ENCODE measurements around the gene SLC22A17.

The SLC22A17 gene

DNA sequence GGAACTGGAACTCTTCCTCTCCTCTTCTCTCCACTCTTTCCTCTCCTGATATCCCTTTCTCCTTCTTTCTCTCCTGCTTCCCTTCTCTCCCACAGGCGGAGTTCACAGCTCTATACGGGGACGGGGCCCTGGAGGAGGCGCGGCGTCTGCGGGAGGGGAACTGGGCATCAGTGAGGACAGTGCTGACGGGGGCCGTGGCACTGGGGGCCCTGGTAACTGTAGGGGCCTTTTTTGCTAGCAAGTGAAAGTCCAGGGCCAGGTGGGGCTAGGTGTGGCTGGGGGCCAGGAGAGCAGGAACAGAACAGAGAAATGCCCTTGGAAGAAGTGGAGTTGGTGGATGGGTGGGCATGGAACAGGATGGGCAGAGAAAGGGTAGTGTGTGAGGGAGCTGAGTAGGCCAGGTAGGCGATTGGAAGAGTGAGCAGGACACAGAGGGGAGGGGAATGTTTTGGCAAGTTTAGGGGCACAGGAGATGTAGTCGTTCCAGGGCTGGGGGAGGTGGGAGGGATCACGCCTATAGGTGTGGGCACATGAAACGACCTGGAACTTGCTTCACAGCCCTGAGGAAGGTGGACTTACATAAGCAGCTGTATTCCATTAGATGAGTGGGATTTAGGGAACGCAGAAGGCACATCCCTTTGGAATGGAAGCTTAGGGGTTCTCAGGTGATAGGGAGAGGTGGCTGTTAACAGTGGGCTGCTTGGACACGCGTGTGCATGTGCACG, 43.8 kb downstream of the SLC22A17 start:
- no peak for DNase-seq (ENCODE audit: low read depth, low spot score)

DNA sequence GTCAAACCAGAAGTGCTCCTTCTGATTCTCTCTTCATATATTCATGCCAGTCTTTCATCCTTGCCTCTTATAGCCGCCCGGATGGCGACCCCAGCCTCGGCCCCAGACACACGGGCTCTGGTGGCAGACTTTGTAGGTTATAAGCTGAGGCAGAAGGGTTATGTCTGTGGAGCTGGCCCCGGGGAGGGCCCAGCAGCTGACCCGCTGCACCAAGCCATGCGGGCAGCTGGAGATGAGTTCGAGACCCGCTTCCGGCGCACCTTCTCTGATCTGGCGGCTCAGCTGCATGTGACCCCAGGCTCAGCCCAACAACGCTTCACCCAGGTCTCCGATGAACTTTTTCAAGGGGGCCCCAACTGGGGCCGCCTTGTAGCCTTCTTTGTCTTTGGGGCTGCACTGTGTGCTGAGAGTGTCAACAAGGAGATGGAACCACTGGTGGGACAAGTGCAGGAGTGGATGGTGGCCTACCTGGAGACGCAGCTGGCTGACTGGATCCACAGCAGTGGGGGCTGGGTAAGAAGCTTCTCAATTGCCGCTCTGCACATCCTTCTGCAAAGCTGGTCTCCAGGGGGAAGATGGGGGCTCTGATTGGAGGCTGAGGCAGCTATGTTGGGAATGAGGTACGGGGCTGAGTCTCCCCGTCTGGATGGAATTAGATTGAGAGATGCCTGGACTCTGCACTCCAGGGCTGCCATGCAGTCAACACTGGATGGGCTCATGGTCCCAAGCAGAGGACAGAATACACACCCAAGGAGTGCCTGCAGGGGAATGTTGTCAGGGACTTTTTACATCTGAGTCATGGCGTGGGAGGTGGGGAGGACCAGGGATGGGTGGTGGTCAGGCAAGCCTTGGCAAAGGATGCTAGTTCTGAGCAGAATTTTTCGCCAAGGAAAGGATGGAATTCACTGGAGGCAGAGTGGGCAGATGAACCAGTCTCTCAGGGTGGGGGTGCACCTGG, 44.7 kb downstream of the SLC22A17 start:
- no peak for DNase-seq (ENCODE audit: low read depth, low spot score)

DNA sequence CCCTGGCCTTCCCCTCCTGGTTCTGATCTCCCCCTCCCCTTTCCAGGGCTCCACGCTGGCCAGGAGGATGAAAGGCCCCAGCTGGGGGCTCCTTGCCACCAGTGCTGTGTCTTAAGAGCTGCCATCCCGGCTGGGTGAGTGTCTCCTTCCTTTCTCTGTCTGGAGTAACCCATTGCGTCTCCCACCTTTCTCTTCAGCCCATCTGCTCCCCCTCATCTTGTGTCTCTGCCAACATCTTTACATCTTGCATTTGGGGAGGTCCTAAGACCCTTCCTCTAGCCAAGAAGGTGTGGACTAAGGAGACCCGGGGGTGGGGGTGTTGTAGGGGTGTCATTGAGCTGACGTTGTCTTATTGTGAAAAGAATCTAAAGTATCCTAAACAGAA, 45.5 kb downstream of the SLC22A17 start:
- DNase-seq (ENCODE audit: low read depth, low spot score) = no peak

DNA sequence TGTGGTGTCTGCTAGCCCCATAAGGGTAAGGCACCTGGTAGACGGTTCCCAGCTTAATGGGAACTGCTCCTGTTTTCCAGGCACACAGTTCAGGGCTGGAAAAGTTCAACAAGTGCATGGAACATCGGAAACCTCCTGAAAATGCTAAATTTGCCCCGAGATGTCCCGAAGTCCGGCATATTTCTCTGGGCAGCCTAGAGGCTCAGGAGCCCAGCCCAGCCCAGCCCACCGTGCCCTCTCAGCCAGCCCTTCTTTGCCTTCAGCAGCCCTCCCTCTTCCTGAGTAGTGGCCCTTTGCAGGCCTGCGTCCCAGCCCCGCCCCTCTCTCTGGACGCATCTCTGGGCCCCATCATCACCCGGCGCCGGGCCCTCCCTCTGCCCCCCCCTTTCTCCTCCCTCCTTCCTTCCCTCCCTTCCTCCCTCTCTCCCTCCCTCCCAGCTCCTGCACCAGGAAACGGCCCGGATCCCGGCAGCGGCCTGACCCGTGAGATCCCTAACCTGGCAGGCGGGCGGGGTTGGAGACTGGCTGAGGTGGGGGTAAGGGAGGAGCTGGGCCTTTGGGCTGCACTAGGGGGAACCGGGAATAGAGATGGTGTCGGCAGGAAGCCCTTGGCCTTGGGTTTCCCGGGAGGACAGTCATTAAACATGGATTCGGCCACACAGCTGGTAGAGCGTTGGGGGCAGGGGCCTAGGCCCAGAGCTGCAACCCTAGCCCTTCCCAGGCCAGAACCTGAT, 46.1 kb downstream of the SLC22A17 start, which contains the start of gene BCL2L2:
BCL2L2 (plus strand) TSS at position 422 of the 734 bp plus-strand sequence. CDS start 935 bp downstream, outside the sequence.
- peak; percentile 95 for DNase-seq (ENCODE audit: low read depth, low spot score)

DNA sequence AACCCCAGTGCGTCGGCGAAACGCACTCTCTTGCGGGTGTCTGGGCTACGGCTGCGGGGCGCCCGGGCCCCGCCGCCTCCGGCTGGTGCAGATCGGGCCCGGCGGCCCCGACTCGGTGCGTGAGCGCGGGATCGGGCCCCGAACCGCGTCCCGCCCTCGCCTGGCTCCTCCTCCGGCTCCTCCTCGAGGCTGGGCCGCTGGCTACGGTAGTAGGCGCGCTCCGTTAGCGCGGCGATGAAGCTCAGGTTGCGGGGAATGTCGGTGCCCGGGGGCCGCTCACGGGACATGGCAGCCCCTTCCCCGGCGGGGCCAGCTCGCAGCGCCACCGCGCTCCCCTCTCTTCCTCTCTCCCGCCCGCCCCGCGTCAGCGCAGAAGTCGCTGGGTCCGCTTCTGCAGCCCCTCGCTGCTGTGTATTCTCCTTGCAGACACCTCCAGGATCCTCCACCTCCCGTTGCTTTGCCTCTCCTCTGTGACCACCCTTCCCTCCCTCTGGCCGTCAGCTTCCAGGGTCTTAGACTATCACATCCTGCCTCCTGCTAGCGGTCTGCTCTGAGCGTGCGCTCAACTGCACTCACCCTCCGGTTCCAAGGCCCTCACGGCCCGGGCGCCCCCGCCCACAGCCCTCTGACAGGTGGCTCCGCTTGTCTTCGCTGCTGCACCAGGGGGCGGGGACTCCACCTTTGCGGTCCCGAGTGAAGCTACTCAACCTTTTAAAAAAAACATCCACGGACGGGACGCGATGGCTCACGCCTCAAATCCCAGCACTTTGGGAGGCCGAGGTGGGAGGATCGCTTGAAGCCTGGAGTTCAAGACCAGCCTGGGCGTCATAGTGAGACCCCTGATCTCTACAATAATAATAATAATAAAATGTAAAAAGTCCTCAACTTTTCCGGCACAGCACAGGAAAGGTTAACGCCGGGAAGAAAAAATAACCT, 50.1 kb downstream of the SLC22A17 start, which contains the start of gene PPP1R3E:
PPP1R3E (minus strand) TSS at position 570 of the 936 bp plus-strand sequence; CDS start at position 287, 283 bp downstream.
- DNase-seq (ENCODE audit: low read depth, low spot score) = peak; percentile 69

DNA sequence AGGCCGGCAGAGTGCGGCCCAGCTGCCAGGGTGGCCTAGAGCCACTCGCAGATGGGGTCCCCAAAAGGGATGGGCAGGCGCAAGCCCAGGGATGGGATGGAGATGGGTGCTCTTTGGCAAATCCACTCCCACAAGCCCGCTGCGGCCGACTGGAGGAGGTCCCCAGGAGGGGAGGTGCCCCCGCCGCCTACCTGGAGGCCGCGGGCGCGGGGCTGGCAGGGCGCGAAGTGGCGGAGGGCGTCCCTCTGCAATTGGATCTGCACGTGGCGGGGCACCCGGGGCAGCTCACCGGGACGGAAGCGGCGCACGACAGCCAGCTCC, 50.8 kb downstream of the SLC22A17 start:
- DNase-seq (ENCODE audit: low read depth, low spot score) = no peak

DNA sequence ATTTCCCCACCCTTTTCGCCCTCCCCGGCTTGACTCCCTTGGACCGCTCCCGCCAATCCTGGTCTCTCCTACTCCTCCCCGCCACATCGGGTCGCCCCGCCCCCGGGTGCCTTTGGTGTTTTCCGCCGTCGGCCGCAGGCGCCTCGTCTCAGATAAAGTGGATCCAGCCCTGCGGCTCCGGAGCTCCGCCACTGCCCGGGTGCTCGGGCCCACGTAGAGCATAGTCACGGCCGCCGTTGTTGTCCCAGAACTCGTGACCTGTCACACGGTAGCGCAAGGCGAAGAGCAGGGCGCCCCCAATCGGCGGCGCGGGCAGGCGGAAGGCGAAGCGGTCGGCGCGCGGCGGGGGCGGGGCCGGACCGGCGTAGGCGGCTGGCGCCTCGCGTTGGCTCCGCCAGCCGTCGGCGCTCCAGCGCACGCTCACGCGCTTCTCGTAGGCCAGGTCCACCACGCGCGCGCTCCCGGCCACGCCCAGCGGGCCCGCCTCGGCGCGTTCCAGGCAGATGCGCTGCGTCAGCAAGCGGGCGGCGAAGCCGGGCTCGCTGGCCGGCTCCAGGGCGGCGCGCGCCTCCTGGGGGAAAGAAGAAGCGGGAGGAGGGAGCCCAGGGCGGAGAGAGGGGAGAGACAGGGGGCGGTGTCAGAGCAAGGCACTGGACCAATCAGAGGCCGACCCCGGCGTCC, 51.3 kb downstream of the SLC22A17 start:
- DNase-seq (ENCODE audit: low read depth, low spot score) = peak; percentile 99

DNA sequence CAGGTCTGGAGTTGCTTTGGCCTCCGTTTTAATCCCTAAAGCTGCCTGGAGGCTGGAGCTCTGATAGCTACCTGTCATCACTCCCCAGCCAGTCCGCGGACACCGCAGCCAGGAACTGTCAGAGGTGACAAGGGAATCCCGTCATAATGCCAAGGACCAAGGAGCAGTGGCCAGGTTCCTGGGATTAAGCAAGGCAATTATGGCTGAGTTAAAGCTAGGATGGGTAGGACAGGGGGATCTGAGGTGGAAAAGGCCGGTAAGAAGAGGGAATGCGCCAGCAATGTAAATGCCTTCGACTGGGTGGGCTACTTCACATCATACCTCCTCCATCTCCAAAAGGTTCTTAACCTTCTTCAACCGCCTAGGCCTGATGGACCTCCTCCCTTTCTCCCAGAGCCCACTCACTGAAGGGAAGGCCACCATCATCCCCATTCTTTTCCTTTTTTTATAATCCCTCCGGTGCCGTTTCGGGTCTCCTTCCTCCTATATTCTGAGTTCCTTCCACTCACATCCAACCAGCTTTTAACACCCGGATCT, 51.9 kb downstream of the SLC22A17 start:
- DNase-seq (ENCODE audit: low read depth, low spot score) = peak; percentile 70

DNA sequence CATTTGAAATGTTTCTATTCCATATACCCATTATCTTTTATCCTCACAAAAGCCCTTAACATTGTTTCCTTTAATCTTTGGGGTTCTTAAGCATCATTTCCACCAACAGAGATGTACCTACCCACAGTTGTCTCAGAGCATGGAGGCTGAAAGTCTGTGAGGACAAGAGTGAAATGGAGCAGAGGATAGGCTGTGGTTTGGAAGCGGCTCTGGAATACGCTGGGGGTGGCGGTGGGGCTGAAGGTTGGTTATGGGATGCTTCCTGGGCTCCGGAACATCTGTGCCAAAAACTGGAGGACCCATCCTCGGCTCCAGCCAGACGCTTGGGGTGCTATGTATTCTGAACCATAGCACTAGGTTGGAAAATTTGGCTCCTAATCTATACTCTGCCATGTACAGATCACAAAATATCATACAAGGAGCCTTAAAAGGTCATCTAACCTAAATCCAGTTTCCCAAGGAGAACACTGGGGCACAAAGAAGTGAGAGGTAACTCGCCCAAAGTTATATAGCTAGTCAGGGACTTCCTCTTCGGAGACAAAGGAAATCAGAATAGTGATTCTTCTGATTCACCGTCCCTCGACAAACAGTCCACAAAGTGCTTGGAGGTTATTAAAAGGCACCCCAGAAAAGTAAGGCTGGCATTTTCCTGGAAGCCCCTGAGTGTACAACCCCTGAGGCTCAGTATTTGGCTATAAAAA, 52.6 kb downstream of the SLC22A17 start:
- no peak for DNase-seq (ENCODE audit: low read depth, low spot score)

DNA sequence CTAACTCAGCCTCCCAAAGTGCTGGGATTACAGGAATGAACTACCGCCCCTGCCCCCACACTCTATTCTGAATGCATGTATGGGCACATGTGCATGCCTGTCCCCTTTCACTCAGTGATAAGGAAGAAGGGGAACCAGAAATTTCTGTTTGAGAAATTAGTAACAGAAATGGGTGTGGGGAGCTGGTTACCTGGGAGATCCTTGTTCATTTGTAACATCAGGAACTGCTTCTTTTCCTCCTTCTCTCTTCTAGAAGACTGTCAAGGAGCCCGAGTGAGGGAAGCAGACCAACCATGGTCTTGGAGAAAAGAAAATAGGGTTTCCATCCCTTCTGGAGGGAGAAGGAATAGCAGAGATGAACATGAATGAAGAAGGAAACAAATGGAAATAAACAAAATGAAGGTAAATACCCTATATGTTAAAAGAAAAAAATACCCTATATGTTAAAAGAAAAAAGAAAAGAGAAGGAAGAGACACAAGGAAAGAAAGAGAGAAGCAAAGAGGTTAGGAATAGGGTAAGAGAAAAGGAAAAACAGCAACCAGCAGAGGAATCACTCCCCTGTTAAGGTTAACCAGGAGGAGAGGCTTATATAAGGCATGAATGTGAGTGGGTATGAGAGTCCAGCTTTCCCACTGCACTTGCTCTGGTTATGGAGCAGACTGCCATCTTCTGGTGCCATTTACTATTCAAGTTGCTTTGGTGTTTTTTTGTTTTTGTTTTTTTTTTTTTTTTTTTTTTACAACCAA, 53.3 kb downstream of the SLC22A17 start:
- no peak for DNase-seq (ENCODE audit: low read depth, low spot score)

DNA sequence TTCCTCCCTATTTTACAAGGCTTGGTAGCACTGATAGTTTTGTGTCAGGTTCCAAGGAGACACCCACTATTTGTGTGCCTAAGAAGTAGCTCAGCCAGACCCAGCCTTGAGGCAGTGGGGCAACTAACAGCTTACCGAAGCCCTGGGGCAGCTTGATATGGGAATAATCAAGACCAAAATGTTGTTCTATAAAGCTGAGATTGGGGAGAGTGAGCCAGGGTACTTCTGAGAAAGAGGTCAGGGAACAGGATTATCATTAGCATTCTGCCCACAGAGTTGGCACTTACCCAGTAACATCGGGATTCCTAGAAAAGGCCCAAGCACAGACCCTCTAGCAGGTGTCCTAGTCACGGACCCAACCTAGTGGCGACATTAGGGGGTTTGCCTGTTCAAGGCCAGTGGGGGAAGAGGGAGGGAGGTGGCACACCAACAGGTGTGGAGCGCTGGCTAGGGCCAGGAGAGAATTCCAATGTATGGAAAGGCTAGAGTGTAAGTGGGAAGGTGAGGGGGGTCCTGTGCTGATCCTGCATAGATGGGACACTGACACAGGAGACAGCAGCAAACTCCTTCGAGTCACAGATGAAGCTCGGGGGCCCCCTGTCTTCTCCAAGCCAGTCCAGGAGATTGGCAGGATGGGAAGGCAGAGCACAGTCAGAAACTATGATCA, 54.9 kb downstream of the SLC22A17 start:
- DNase-seq (ENCODE audit: low read depth, low spot score) = no peak

DNA sequence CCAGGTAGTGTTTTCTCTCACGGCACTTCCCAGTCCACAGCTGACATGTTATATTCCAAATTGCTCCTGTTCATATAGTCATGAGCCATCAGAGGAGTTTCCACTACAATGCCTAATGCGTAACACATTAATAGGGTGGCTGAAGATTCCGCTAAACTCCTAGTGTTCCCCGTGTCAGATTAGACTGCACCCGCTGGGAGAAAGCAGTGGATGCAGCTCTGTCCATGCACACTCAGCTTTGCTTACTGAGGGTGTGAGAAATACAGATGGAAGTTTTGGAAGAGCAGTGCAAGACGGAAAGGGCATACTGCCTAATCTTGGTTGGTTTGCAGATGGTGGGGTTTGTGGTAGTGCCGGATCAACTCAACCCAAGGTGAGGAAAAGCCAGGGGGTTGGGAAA, 55.6 kb downstream of the SLC22A17 start:
- no peak for DNase-seq (ENCODE audit: low read depth, low spot score)
